PC-9 (cell line): ENCODE data around the gene ZNF408. TPM values are rescaled to one million over a fixed set of nuclear protein-coding genes. Genes with fewer than 3 reads are reported as not detected.
A peak's percentile ranks its signal among the peaks of the same experiment; 100 is the strongest.

Source experiments
- BruUV-seq: library from RNA; stranded (reverse); fragments of 400-500 nt; replicated peaks from 2 replicates; lab custom pipeline; 2021; lab: Mats Ljungman, UMichigan
- CTCF ChIA-PET: fragments of 300-600 bp; sonication (Branson Sonifier 250); formaldehyde crosslinking; loops from one replicate; lab custom pipeline; 2022; ENCODE audit warnings: antibody characterized with exemption; lab: Charles Lee
- POLR2A ChIA-PET: fragments of 300-600 bp; sonication (Branson Sonifier 250); formaldehyde crosslinking; loops from one replicate; lab custom pipeline; 2022; ENCODE audit warnings: antibody characterized with exemption; ENCODE audit not compliant: unreplicated experiment; lab: Charles Lee
- DNase-seq, 2 experiments: peaks; one replicate each; pipeline versions ENCODE4 v3.0.0 to v3.0.0-alpha.2; 2015 to 2022; ENCODE audit warnings: mixed read lengths in 1 of 2
- H2AFZ ChIP-seq: fragments of 200-600 bp; sonication (generic); 2 replicates; pipeline ENCODE4 v1.8.1; 2017; ENCODE audit warnings: antibody characterized with exemption
- H3F3A ChIP-seq: fragments of 200-600 bp; sonication (generic); 2 replicates; pipeline ENCODE4 v1.8.1; 2017; ENCODE audit warnings: antibody characterized with exemption, mild to moderate bottlenecking, low read depth; ENCODE audit not compliant: insufficient read depth
- H3K27ac ChIP-seq: fragments of 200-600 bp; sonication (generic); 2 replicates; pipeline ENCODE4 v1.6.1; 2016; ENCODE audit warnings: mixed run types
- H3K27me3 ChIP-seq: fragments of 200-600 bp; sonication (generic); 2 replicates; pipeline ENCODE4 v1.6.1; 2016; ENCODE audit warnings: low read depth, mixed run types; ENCODE audit not compliant: insufficient read depth
- H3K36me3 ChIP-seq: fragments of 200-600 bp; sonication (generic); 2 replicates; pipeline ENCODE4 v1.6.1; 2016; ENCODE audit warnings: low read depth, mixed run types
- H3K4me1 ChIP-seq: fragments of 200-600 bp; sonication (generic); replicated peaks from 2 replicates; pipeline ENCODE4 v1.6.1; 2016; ENCODE audit warnings: mixed run types; ENCODE audit not compliant: insufficient read depth
- H3K4me2 ChIP-seq: fragments of 200-600 bp; sonication (generic); 2 replicates; pipeline ENCODE4 v1.6.1; 2017; ENCODE audit warnings: mixed run types
- H3K4me3 ChIP-seq: fragments of 200-600 bp; sonication (generic); 2 replicates; pipeline ENCODE4 v1.6.1; 2016; ENCODE audit warnings: mixed run types
- H3K79me2 ChIP-seq: fragments of 200-600 bp; sonication (generic); 2 replicates; pipeline ENCODE4 v1.6.1; 2017; ENCODE audit warnings: low read depth, mixed run types
- H3K9me2 ChIP-seq: fragments of 200-600 bp; sonication (generic); 2 replicates; pipeline ENCODE4 v1.8.1; 2017; ENCODE audit warnings: mild to moderate bottlenecking; ENCODE audit not compliant: insufficient read depth
- H3K9me3 ChIP-seq: fragments of 200-600 bp; sonication (generic); 2 replicates; pipeline ENCODE4 v1.8.1; 2016; ENCODE audit warnings: low read depth; ENCODE audit not compliant: insufficient read depth
- H4K20me1 ChIP-seq: fragments of 200-600 bp; sonication (generic); 2 replicates; pipeline ENCODE4 v1.8.1; 2017; ENCODE audit not compliant: insufficient read depth
- EZH2 ChIP-seq: fragments of 200-600 bp; sonication (generic); IDR thresholded peaks from 2 replicates; pipeline ENCODE4 v1.8.0; 2017; ENCODE audit warnings: antibody characterized with exemption, low read depth
- intact Hi-C: fragments of 100-400 bp; cut with micrococcal nuclease; formaldehyde crosslinking; loops from one replicate; pipeline ENCODE4 v1.10.0; 2022; ENCODE audit not compliant: unreplicated experiment
- total RNA-seq: library from RNA; stranded (reverse); gene quantifications from 2 replicates; pipeline ENCODE4 v1.2.3, GENCODE V29; 2021
- TF ChIP-seq, protein P1 (sequence below): fragments of 200-600 bp; sonication (generic); conservative IDR thresholded peaks from 2 replicates; pipeline ENCODE4 v1.6.1; 2017; ENCODE audit warnings: mixed run types, antibody characterized with exemption, mild to moderate bottlenecking, moderate library complexity

The ZNF408 gene
- total RNA-seq, 1 experiment from 2014 or later: 13.8 TPM

DNA sequence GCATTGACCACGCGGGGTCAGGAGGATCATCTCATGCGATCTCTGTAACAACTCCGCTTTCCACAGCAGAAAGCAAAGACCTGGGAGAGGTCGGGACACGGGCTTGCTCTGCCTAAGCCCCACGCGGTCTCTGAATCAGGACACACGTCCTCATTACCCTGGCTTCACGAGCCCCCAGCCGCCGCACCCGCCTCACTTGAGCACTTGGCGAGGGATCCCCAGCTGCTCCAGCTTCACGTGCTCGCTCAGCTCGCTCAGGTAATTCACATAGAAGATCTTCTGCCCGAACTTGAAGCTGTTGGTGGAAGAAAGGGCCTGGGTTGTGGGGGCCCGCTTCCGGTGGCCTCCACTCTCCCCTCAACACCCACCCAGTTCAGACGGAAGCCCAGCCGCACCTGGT lies 20.0 kb upstream of the ZNF408 start:
- no peak for DNase-seq
- Histone ChIP-seq H3K27me3 (no peaks in the 10 kb centered on the region), H3K9me2 (no peaks in the 10 kb centered on the region), H3K9me3 (no peaks in the 10 kb centered on the region), H2AFZ (no peak overlapping the region), H3K36me3 (peaks cover 3% of the 10 kb centered on the region; the same call in 1 of the 2 replicates), H3F3A (peaks cover 17% of the 10 kb centered on the region; the same call in 1 of the 2 replicates), H3K27ac (no peak overlapping the region), H3K4me3 (no peak overlapping the region), H3K4me1 (0 out of 2 replicates have a peak, but pooled peaks cover under 1% of the 10 kb centered on the region), H4K20me1 (peaks cover 19% of the 10 kb centered on the region; the same call in 1 of the 2 replicates), H3K4me2 (no peak overlapping the region), H3K79me2 (no peaks in the 10 kb centered on the region)
- POLR2A ChIA-PET: no interaction called here
- BruUV-seq: no TSS peak
- CTCF ChIA-PET: no interaction called here
- TF ChIP-seq, protein P1, sequence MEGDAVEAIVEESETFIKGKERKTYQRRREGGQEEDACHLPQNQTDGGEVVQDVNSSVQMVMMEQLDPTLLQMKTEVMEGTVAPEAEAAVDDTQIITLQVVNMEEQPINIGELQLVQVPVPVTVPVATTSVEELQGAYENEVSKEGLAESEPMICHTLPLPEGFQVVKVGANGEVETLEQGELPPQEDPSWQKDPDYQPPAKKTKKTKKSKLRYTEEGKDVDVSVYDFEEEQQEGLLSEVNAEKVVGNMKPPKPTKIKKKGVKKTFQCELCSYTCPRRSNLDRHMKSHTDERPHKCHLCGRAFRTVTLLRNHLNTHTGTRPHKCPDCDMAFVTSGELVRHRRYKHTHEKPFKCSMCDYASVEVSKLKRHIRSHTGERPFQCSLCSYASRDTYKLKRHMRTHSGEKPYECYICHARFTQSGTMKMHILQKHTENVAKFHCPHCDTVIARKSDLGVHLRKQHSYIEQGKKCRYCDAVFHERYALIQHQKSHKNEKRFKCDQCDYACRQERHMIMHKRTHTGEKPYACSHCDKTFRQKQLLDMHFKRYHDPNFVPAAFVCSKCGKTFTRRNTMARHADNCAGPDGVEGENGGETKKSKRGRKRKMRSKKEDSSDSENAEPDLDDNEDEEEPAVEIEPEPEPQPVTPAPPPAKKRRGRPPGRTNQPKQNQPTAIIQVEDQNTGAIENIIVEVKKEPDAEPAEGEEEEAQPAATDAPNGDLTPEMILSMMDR: no peak
- no peak for TF ChIP-seq EZH2
- intact Hi-C loops: no loop called here

GRCh38 chr11:46681814-46682213 lies 19.0 kb upstream of the ZNF408 start:
- Histone ChIP-seq H3K4me1 (no peaks in the 10 kb centered on the region), H3K4me3 (no peak overlapping the region), H2AFZ (no peak overlapping the region), H3K27me3 (no peaks in the 10 kb centered on the region), H3K9me3 (no peaks in the 10 kb centered on the region), H3F3A (peaks cover 11% of the 10 kb centered on the region; the same call in 1 of the 2 replicates), H3K9me2 (no peaks in the 10 kb centered on the region), H3K36me3 (peaks cover 3% of the 10 kb centered on the region; the same call in 1 of the 2 replicates), H3K27ac (no peak overlapping the region), H3K4me2 (no peak overlapping the region), H4K20me1 (0 out of 2 replicates have a peak, but pooled peaks cover 19% of the 10 kb centered on the region), H3K79me2 (no peaks in the 10 kb centered on the region)
- no TSS peak for BruUV-seq
- intact Hi-C loops: no loop called here
- TF ChIP-seq, protein P1: no peak
- TF ChIP-seq EZH2: no peak
- no peak for DNase-seq
- ChIA-PET CTCF (no interaction called here), POLR2A (no interaction called here)

DNA sequence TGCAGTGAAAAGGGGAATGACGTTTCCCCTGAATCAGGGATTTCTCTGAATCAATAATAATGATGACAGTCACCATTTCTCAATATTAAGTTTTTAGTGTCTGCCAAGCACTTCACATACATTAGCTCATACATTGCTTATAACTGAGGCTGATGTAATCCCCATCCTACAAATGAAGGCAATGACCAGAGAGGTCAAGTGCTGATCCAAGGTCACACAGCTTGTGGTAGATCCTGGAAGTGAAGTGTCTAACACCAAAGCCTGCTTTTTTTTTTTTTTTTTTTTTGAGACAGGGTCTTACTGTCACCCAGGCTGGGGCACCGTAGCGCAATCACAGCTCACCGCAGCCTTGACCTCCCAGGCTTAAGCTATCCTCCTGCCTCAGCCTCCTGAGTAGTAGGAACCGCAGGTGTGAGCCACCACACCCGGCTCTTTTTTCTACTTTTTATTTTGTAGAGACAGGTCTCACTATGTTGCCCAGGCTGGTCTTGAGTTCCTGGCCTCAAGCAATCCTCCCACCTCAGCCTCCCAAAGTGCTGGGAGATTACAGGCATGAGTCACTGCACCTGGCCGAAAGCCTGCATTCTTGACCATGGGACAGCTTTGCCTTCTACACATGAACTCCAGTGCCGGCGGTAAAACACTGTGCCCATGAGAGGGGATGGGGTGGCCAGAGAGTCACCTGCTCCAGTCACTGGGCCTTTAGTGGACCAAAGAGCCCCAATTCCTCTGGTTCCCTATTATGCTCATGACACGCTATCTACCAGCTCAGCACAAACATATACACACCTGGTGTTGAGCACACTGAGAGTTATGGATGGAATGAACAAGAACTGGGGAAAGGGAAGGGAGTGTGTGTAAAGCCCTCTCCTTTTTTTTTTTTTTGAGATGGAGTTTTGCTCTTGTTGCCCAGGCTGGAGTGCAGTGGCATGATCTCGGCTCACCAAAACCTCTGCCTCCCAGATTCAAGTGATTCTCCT lies 17.8 kb upstream of the ZNF408 start:
- TF ChIP-seq, protein P1: no peak
- no peak for TF ChIP-seq EZH2
- BruUV-seq: no TSS peak
- Histone ChIP-seq H3K4me3 (no peak overlapping the region), H4K20me1 (0 out of 2 replicates have a peak, but pooled peaks cover 19% of the 10 kb centered on the region), H3F3A (peaks cover 11% of the 10 kb centered on the region; the same call in 1 of the 2 replicates), H3K4me1 (no peaks in the 10 kb centered on the region), H3K27me3 (no peaks in the 10 kb centered on the region), H2AFZ (no peak overlapping the region), H3K27ac (no peak overlapping the region), H3K4me2 (no peak overlapping the region), H3K9me3 (no peaks in the 10 kb centered on the region), H3K9me2 (no peaks in the 10 kb centered on the region), H3K36me3 (peaks cover 3% of the 10 kb centered on the region; the same call in 1 of the 2 replicates), H3K79me2 (no peaks in the 10 kb centered on the region)
- ChIA-PET CTCF (no interaction called here), POLR2A (no interaction called here)
- DNase-seq: peak in 1 of 2 experiments; percentile 25
- intact Hi-C loops: no loop called here
